HTR-8/SVneo (cell line): ENCODE measurements around the gene NCKAP5.

ENCODE experiments used
- DNase-seq: peaks from one replicate; pipeline ENCODE4 v3.0.0; 2011; ENCODE audit warnings: low spot score, mixed read lengths; ENCODE audit not compliant: insufficient read length
- FAIRE-seq: peaks from 2 replicates; lab custom pipeline; 2011; peaks lifted over from hg19 to GRCh38; lab: Jason Lieb, UNC

Gene NCKAP5

DNA sequence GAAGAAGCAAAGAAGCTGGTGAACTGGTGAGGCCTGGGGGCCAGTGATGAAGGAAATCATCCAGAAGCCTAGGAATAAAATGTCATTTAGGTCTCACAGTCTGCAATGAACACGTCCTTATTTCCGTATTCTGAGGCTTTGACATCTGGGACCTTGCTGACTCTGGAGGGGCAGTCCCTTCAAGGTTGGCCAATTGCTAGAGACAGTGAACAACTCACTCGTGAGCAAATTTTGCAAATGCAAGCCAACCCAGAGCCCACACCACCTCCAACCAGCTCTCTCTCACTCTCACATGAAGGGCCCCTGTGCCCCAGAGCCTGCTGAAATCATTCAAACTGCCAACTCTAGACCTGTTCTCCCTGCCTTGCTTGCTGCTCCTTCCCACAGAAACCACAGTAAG is 619.2 kb downstream of the NCKAP5 start:
- no peak for DNase-seq
- no peak for FAIRE-seq

DNA sequence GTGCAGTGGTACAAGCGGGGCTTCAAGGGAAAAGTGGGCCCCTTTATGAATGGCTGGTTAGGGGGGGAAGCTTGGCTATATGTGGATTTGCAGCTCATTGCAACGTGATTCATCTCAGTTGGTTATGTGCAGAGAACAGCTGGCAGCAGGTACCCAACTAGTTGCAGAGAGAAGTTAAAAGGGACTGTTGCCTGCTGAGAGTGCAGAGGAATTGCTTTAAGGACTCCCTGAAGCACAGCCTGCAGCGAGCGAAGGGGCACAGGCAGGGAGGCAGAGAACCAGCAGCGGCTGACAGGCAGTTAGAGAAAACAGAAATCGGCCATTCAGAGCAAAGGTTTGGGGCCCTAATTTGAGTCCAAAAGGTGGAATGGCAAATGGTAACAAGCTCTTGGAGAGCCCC is 620.1 kb downstream of the NCKAP5 start:
- no peak for DNase-seq
- no peak for FAIRE-seq

DNA sequence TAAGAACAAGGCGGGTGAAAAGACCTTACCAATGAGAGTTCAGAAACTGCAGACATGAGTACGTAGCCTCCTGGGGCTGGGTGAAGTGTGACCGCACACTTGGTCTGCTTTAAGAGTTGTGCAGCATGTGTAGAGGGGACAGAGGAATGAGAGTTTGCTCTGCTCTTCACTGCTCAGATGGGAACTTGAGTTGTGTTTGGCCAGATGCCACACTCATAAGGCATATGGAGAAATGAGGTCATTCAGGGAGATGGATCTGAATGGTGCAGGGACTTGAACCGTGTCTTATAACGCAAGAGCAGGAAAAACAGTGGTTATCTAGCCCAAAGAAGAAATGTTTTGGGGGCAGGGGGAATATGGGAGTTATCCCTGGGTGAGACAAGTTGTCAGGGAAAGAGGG is 624.4 kb downstream of the NCKAP5 start:
- FAIRE-seq, result no peak

DNA sequence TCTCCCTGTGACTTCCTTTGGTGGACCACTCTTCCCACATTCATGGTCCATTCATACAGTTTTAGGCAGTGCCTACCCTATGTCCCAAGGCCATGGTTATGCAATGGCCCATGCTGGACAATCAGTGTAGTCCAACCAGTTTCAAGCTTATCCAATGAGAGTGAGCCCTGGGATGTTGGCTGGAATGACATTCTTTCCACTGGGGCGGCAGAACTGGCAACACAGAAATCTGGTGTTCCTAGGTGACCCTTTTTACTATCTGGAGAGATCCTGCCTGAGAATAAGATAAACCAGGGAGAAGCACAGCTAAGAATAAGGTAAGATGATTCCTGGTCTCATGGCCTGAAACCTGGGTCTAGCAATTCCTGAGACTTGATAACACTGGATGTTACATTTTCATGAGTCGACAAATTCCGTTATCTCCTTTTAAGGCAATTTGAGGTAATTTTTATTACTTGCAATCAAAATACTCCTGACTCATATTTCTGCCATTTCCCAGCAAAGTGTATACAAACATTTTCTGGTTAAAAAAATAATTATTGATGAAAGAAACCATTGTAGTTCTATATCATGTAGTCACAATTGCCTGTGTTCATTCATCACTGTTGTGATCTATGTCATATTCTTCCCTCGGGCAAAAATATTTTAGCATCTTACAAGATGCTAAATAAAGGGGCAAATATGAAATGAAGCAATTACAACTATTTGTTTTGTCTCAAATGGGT is 626.8 kb downstream of the NCKAP5 start:
- DNase-seq, result no peak
- FAIRE-seq, result no peak

More for the DNA sequence above, 624.4 kb downstream of the NCKAP5 start:
- DNase-seq, result no peak

DNA sequence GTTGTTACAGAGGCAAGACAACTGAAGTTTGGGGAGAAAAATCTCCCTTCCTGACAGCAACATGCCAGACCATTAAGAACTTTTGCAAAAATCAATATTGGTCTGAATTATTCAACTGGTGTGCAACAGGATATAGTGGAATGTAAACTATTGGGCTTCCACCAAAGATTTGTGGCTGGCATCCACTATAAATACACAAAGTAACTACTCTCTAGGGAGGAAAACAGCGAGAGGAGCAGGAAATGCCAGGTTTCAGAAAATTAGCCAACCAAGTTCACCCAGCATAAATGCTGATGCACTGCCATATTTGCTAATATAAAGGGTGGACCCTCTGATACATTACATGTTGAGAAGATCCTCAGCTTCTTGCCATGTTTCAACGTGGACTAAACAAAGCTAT is 630.6 kb downstream of the NCKAP5 start:
- no peak for FAIRE-seq
- DNase-seq, result no peak

DNA sequence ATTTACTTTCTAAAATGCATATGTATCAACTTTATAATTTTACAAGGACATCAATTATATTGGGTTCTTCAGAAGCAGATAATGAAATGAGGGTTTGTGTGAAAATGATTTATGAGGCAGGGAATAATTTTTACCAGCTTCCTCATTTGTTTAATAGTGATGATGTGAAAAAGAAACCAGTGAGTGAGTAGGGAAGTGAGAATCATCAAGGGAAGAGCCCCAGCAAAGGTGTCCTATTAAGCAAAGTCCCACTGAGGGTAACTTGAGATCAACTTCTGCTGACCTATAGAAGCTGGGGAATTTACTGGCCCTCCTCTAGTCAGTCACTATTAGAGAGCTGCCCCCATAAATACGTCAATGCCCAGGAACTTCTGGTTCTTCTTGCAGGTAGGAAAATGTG is 631.5 kb downstream of the NCKAP5 start:
- FAIRE-seq (no peak), DNase-seq (no peak)

DNA sequence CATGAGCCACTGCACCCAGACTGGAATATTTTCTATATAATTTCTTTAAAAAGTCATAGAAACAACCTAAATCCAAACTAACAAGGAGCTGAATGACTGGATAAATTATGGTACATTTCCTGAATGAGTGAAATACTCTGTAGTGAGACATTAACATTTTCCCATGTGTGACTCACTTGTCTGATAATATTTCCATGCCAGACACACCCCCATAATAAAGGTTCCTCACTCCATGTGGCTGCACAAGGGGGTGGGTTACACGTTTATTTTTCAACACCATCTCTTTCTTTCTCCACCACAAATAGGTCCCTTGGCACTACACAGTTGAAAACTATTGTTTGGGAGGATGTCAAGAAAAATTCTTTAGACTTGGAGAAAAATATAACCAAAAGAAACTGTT is 632.0 kb downstream of the NCKAP5 start:
- FAIRE-seq (no peak), DNase-seq (no peak)

DNA sequence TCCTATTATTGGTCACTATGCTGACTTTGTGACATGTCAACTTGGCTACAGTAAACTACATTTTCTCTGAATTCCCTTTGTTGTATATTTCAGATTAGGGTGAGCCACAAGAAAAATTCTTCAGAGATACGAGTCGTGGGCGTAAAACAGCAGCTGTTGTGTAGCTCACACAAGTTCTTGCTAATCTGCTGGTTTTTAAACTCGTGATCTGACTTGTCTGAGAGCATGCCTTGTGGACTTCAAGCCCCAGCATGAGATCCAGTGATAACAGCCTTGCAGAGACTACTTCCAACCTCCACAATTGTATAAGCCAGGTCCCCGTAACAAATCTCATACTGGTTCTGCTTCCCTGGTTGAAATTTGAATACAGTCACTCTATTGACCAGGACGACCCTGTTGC is 638.5 kb downstream of the NCKAP5 start:
- no peak for DNase-seq
- no peak for FAIRE-seq

DNA sequence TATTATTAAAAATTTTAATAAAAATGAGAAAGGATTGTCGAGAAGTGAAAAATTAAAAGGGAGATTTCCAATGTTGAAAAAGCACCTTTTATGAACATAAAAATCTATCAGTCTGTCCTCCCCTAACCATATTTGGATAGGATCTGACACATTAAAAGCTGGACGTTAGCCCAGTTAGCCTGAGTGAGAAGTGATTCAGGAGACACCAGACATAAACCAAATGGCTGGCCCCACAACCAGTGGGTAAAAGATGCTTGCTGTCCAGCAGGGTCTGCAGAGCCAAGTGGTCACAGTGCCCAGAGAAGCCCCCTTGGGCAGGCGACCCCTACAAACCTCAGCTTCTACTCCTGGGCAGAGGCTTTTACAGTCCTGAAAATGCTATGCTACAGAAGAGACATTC is 644.5 kb downstream of the NCKAP5 start:
- FAIRE-seq, result no peak
- DNase-seq, result no peak

DNA sequence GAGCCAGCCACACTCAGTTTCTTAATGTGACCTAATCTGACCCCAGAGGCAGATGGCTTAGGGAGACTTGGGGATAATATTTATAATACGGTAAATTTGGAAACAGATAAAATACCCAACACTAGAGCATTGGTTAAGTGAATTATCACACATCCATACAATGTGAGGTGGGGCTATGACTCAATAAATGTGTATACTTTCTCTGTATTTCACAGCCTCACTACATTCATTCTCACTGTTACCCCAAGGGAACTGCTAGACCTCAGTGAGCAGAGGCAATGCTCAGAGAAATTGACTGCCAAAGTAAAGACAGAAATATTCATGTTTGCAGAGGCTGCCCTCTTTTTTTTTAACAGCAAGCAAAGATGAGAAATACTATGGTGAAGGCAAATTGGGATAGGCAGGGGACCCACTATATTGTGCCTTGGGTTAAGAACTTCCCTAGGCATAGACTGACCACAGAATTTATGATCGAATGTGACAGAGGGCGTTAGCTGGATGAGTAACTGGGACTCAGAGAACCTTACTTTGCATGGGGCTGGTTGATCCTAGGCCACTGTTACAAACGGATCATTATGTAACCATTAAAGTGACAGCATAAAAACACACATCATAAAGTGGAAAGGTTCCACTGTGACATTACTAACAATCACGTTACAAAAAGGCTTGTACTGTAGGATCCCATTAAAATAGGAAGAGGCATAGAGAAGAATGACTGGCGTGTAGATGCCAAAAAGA is 652.3 kb downstream of the NCKAP5 start:
- DNase-seq, result no peak
- FAIRE-seq, result no peak

DNA sequence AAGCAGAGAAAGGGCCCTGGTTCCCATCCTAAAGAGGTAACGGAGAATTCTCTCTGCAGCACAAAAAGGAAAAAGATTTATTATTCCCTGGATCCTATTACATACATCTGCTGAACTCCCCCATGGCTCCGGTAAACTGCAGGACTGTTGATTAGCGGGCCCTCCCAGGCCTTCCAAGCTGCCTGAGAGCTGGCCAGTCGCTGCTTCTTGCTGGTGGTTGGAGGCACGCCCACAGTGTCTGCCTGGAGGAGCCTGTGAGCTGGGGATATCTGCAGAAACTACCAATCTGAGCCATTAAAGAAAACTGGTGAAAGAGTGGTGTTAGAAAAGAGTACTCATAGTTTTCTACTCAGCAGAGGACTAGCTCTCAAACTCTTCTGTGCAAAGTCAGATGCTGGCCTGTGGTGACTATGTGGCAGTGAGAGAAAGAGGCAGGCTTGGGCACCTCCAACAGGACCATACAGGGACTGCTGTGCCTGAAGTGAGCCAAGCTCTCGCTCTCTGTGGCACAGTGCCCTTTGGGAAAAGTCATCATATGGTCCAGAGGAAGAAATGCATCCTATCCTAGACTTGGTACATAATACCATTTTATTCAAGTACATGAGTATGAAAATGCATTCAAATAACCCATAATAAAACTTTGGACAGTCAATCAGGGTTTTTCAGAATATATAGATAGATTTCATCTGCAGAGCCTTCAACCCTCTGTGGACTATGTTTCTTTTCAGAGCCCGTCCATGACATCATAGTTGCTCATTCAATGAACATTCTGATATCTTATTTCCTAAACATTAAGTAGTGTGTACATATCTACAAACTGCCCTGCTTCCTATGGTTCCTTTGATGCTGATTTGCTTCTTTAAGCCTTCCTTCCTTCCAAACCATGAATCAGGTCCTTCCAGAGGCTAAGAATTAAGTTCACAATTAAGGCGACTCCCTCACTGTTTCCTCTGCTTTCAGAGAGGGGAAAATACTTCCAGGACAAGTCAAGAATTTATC is 656.2 kb downstream of the NCKAP5 start:
- DNase-seq, result no peak
- FAIRE-seq, result no peak

DNA sequence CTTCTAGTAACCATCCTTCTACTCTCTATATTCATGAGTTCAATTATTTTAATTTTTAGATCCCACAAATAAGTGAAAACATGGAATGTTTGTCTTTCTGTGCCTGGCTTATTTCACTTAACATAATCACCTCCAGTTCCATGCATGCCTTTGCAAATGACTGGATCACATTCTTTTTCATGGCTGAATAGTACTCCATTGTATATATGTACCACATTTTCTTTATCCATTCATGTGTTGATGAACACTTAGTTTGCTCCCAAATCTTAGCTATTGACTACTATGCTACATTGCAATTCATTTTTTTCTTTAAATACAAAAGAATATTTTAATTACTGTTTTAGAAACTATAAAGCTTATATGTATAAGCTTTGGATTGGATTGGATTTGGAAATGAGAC is 657.8 kb downstream of the NCKAP5 start:
- DNase-seq (no peak), FAIRE-seq (no peak)

DNA sequence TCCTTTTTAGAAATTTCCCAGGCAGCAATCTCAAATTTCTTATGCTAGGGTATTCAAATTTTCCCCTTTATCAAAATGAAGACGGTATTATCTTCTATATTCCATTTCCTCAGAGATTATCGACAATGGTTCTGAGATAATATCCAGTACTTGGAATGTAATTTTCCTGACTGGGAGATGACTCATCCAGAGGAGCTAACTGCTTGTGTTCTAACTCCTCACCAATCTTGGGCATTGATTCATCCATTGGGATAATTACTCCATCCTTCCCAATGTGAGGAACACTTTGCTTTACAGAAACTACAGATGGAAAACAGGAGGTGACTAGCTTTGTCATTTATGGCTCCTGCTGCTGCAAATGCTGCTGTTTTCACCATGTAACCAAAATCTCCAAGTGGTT is 658.8 kb downstream of the NCKAP5 start:
- DNase-seq (peak; percentile 7), FAIRE-seq (peak; percentile 13)

DNA sequence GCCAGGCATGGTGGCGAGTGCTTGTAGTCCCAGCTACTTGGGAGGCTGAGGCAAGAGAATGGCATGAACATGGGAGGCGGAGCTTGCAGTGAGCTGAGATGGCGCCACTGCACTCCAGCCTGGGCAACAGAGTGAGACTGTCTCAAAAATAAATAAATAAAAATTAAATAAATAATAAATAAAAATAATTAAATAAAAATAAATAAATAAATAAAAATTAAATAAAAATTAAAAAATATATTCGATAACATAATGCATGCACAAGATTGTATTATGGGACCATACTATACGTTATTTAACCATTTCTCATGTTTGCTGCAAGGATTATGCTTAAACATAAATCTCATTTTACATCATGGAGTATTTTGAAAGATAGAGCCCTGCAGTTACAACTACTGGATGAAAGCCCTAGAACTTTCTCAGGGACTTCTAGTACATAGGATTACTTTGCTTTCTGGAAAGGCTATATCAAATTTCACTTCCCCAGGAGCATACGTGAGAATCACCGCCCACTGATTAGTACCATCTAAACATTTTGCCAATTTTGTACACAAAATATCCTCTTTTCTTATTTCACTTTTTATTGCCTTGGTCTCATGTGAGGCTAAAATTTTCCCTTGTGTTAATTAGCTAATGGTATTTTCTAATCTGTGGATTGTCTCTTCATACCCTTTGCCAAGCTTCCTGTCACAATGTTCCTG is 664.0 kb downstream of the NCKAP5 start:
- DNase-seq (no peak), FAIRE-seq (no peak)

DNA sequence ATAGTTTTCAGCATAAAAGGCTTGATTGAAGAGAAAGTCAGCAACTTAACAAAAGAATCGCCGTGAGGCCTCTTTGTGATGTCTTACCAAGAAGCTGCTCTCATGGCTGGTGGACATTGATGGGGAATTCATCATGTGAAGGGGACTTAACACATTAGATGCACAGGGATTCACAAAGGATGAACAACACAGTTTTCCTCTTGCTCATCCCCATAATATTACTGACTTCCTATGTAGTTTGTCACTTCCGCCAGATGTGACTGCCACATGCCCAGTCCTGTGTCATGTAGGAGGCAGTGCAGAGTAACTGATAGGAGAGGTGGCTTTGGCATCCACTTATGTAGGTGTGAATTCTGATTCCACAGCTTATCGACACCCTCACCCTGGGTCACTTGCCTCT is 665.6 kb downstream of the NCKAP5 start:
- no peak for DNase-seq
- no peak for FAIRE-seq

DNA sequence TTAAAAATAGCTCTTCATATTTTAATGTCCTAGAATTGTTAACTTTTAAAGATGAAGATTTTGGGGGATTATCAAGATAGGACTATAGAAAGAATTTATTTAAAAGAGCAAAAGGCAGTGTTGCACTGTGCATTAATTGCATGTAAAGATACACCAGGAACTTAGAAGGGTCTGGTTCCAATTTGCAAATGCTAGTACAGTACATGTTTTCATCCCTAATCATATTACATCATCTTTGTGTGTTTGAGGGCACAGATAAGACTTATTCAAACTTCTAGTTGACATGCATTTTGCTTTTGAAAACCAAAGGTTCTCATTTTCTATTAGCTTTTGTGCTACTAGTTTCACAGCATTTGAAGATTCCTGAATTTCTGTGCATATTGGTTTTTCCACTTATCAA is 666.6 kb downstream of the NCKAP5 start:
- no peak for DNase-seq
- no peak for FAIRE-seq

DNA sequence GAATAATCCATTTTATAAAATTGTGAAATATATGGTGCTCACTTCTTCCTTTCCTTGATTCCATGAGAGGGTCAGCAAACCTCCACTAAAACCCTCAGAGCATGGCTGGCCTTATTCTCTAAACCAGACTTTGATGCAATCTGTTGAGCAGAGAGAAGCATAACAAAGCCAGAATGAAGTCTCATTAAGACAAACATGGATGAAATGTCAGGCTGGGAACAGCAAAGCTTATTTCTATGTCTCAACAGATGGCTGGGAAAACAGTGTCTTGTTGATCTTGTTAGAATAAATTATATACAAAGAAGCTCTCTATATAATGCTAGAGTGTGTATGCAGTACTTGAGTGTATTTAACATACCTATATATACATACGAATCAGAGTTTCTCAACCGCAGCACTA is 671.2 kb downstream of the NCKAP5 start:
- FAIRE-seq (no peak), DNase-seq (no peak)

DNA sequence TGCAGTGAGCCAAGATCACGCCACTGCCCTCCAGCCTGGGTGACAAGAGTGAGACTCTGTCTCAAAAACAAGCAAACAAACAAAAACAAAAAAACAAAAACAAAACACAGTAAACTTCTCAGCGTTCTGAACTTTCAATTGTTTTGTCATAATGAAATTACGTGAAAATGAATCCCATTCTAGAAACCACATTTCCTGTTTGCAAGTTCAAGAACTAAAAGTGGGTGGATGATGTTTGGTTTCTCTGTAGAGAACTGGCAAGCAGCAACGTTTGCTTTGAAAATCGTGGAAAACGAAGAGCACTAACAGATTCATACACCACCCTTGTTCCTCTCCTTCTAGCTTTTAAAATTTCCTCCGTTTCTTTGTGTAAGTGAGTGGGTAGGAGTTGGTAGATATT is 672.2 kb downstream of the NCKAP5 start:
- no peak for FAIRE-seq
- no peak for DNase-seq

DNA sequence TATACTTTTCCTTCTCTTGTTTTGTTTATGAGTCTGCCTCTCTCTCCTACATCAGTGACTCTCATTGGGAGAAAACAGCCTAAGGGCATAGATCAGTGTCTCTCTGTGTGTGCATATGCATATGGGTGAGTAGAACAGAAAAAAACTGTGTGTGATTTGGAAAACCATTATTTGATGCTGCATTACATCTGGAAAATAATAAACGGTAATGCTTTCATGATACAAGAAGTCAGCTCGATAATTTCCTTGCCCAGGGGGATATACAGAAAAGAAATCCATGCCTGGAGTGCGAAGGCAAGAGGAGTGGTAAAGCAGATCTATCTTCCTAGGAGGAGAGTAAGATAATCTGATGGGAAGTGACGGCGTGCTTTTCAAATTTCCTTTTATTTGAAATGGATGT is 676.8 kb downstream of the NCKAP5 start:
- no peak for FAIRE-seq
- DNase-seq, result no peak

DNA sequence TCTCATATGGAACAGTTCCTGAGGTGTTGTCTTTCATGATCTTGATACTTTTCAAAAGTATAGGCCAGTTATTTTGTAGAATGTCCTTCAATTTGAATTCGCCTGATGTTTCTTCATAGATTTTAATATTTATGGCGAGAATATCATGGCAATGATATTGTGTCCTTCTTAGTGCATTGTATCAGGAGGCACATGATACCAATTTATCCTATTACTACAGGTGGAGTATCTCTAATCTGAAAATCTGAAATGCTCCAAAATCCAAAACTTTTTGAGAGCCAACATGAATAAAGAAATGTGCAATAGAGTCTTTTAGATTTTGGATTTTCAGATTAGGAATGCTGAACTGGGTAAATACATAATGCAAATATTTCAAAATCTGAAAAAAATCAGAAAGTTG is 681.7 kb downstream of the NCKAP5 start:
- DNase-seq (no peak), FAIRE-seq (no peak)
